HG03432 (cell line): ENCODE results near the gene ALDOA.

Experiments used
- ATAC-seq: cut with Tn5 transposase; IDR thresholded peaks from one replicate; pipeline ENCODE4 v1.9.1; 2021; ENCODE audit warnings: mild to moderate bottlenecking, moderate library complexity; ENCODE audit not compliant: unreplicated experiment

Gene ALDOA

DNA sequence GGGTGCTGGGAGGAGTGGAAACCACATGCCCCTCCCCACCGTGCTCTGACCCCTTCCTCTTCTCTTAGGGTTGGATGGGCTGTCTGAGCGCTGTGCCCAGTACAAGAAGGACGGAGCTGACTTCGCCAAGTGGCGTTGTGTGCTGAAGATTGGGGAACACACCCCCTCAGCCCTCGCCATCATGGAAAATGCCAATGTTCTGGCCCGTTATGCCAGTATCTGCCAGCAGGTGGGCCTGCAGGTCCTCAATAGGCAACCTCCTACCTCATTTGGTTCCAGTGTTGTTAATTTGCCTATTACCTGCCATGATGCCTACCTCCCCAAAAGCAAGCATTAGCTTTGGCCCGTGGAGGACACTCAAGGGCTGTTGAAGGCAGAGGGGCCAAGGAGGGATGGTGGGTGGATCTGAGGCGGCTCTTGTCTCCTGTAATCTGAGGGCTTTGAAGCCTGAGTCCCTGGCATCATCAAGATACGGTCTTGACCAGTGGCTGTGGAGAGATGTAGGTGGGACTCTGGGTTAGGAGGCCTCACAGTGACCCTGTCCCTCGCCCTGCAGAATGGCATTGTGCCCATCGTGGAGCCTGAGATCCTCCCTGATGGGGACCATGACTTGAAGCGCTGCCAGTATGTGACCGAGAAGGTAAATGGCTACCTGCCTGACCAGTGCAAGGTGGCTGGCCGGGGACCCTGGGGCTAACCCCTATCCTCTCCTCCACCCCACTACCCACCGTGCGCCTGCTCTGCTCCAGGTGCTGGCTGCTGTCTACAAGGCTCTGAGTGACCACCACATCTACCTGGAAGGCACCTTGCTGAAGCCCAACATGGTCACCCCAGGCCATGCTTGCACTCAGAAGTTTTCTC, 3.4 kb downstream of the ALDOA start:
- ATAC-seq = no peak

DNA sequence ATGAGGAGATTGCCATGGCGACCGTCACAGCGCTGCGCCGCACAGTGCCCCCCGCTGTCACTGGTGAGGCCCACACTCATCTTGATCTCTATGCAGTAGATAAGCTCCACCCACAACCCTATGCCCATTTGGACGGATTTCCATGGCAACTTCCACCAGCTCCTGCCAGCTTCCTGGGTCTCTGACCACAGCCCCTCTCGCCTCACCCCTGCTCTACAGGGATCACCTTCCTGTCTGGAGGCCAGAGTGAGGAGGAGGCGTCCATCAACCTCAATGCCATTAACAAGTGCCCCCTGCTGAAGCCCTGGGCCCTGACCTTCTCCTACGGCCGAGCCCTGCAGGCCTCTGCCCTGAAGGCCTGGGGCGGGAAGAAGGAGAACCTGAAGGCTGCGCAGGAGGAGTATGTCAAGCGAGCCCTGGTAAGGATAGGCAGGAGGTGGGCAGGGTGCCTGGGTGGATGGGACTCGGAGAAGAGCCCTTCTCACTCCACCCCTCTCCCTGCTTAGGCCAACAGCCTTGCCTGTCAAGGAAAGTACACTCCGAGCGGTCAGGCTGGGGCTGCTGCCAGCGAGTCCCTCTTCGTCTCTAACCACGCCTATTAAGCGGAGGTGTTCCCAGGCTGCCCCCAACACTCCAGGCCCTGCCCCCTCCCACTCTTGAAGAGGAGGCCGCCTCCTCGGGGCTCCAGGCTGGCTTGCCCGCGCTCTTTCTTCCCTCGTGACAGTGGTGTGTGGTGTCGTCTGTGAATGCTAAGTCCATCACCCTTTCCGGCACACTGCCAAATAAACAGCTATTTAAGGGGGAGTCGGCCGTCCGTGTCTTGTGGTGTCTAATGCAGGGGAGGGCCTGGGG, 4.3 kb downstream of the ALDOA start:
- no peak for ATAC-seq

DNA sequence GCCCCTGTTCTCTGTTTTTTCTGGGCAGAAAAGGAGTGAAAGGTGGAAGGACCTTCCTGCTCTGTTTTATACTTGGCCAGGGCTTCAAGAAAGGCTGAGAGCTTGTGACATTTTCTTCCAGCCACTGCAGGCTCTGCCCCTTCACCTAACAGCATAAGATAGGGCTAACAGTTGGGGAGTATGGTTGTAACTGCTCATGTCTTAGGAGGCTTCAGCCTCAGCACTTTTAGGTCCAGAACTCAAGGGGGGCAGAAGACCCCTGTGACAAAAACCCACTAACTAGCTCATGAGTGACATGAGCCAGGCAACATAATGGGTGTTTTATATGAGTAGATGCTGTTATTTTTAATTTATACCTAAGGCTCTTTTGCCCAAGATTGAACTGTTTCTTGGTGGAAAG, 4.9 kb downstream of the ALDOA start:
- no peak for ATAC-seq

DNA sequence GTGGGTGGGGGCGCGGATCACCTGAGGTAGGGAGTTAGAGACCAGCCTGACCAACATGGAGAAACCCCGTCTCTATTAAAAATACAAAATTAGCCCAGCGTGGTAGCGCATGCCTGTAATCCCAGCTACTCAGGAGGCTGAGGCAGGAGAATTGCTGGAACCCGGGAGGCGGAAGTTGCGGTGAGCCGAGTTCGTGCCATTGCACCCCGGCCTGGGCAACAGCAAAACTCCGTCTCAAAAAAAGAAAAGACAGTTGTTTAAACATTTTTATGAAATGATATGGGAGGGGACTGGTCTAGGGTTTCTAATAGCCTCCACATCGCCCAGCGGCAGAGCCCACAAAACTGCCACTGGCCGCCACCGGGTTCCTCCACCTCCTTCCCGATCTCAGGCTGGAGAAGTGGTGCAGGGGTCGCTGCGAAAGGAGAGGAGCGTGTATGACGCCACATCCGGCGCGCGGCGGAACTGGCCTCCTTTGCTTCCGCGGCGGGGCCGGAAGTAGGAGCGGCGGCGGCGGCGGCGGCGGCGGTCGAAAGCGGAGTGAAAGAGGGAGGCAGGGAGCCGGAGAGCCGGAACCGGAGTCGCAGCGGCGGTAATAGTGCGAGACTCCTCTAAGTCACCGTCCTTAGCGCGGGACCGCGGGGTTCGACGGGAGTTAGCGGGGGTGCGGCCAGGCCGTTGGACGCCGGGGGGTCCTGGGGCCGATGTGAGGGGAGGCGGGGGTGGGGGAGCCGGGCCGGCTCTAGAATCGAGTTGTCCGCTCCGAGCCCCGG, 10.1 kb downstream of the ALDOA start, which contains the start of gene PPP4C:
Gene PPP4C (plus strand): TSS at position 492 of the 773 bp plus-strand sequence. CDS start 384 bp downstream, outside the sequence.
- peak; percentile 76 for ATAC-seq

- ATAC-seq = peak; percentile 30
These were observed 10.8 kb downstream of the ALDOA start for GRCh38 chr16:30076276-30076791.

GRCh38 chr16:30077656-30078055, 12.1 kb downstream of the ALDOA start:
- no peak for ATAC-seq

GRCh38 chr16:30078744-30079143, 13.2 kb downstream of the ALDOA start:
- no peak for ATAC-seq

GRCh38 chr16:30079480-30079879, 13.9 kb downstream of the ALDOA start:
- ATAC-seq = no peak

DNA sequence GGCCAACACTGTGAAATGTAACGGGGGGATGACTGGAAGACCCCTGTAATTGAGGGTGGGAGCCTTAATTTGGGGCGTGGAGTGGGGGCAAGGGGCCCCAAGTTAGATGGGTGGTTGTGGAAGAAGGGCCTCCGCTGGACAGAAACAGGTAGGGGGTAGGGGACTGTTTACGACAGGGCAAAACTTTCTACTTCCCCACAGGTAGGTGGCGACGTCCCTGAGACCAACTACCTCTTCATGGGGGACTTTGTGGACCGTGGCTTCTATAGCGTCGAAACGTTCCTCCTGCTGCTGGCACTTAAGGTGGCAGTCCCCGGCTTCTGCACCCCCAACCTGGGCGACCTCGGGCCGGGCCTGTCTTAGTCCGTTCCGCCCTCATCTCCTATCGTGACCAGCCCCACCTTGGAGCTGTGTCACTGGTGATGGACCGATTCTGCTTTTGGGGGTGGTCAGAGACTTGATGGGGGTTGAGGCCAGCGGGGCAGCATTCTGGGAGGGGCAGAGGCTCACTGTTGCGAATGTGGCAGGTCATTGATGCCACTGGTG, 17.1 kb downstream of the ALDOA start:
- ATAC-seq = no peak

- ATAC-seq = no peak
These were observed 17.9 kb downstream of the ALDOA start for GRCh38 chr16:30083216-30084055.

- no peak for ATAC-seq
These were observed 18.7 kb downstream of the ALDOA start for GRCh38 chr16:30084096-30084815.

DNA sequence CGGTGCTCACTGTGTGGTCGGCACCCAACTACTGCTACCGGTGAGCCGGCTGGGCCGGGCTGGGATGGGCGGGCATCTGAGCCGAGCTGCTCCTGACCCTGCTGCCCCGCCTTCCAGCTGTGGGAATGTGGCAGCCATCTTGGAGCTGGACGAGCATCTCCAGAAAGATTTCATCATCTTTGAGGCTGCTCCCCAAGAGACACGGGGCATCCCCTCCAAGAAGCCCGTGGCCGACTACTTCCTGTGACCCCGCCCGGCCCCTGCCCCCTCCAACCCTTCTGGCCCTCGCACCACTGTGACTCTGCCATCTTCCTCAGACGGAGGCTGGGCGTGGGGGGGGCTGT, 19.2 kb downstream of the ALDOA start:
- no peak for ATAC-seq

GRCh38 chr16:30085247-30085646, 19.7 kb downstream of the ALDOA start:
- ATAC-seq = no peak

GRCh38 chr16:30085820-30086219, 20.3 kb downstream of the ALDOA start:
- ATAC-seq = no peak

DNA sequence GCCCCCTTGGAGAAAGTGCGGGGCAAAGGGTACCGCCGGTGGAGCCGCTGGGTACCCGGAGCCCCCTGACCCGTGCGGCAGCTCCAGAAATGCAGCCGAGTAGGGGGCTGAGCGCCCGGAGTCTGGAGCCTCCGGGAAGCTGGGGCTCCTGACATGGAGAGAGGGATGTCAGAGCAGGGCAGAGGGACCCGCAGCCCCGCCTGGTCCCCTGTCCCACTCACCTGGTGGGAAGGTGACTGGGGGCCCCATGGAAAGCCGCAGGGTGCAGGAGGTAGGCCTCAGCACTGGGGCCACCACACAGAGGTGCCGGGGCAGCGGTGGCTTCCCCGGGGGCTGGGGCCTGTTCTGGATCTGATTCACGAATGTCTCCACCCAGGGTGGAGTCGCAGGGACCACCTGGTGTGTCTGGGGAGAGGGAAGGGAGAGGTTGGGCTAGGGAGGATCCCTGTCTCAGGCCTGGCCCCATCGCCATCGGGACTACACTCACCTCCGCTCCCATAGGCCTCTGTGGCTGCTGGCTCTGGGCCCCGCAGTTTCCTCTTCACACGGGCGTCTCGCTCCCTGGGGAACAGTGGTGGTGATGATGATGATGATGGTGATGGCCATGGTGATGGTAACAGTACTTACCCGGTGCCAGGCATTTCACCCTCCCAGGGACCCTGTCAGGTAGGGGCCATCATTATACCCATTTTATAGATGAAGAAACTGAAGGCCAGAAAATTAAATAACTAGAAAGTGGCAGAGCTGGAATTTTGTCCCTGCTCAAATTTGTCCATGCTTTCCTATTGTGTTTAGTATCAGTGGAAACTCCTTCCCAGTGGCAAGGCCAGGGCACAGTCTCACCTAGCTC, 21.0 kb downstream of the ALDOA start:
- no peak for ATAC-seq

GRCh38 chr16:30087181-30087898, 21.8 kb downstream of the ALDOA start:
- no peak for ATAC-seq

GRCh38 chr16:30088237-30088831, 22.8 kb downstream of the ALDOA start:
- ATAC-seq = no peak
